K562 (cell line): Measurements from ENCODE around the gene VPS50.

ENCODE experiments used
- CHD2 ChIP-seq: IDR thresholded peaks from 2 replicates; pipeline ENCODE4 v1.6.1; 2011; ENCODE audit warnings: low read depth, low read length
- CTCF ChIP-seq, 3 experiments: IDR thresholded peaks in 2 of 3; conservative IDR thresholded peaks in 1 of 3; 2 replicates each; pipeline ENCODE4 v1.5.1; 2011 to 2012; ENCODE audit warnings: low read length in 3 of 3, mild to moderate bottlenecking in 3 of 3, control low read depth in 2 of 3, improper control_type of control experiment in 1 of 3, inconsistent platforms in 1 of 3, low read depth in 1 of 3, mixed read lengths in 1 of 3, moderate library complexity in 1 of 3; ENCODE audit not compliant: insufficient read depth in 2 of 3
- EP300 ChIP-seq: IDR thresholded peaks from 2 replicates; pipeline ENCODE4 v1.6.1; 2012; ENCODE audit warnings: low read length, improper control_type of control experiment
- ZNF780A ChIP-seq: fragments of 250-450 bp; sonication (Bioruptor Pico); IDR thresholded peaks from 2 replicates; pipeline ENCODE4 v1.5.0; 2021; ENCODE audit warnings: mild to moderate bottlenecking
- TF ChIP-seq, protein P1 (sequence below): sonication (generic); formaldehyde crosslinking; IDR thresholded peaks from 2 replicates; pipeline ENCODE4 v1.8.0; 2022; ENCODE audit warnings: mild to moderate bottlenecking, low read depth, missing genetic modification reagents

DNA sequence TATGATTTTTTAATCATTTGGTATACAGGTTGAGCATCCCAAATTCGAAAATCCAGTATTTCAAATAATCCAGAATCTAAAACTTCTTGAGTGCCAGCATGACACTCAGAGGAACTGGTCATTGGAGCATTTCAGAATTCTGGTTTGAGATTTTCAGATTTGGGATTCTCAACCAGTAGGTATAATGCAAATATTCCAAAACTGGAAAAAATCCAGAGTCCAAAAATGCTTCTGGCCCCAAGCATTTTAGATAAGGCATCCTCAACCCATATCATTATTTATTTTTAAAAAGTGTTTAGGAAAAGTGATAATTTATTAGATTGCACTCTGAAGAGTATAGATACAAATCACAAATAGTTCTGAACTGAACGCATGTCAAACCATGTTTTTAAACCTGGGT, 120.7 kb downstream of the VPS50 start:
- TF ChIP-seq, protein P1, sequence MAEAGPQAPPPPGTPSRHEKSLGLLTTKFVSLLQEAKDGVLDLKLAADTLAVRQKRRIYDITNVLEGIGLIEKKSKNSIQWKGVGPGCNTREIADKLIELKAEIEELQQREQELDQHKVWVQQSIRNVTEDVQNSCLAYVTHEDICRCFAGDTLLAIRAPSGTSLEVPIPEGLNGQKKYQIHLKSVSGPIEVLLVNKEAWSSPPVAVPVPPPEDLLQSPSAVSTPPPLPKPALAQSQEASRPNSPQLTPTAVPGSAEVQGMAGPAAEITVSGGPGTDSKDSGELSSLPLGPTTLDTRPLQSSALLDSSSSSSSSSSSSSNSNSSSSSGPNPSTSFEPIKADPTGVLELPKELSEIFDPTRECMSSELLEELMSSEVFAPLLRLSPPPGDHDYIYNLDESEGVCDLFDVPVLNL (CRISPR knock-in tag), result no peak
- TF ChIP-seq CHD2 (no peak), CTCF (IDR thresholded peaks at IDR 0.05 in 2 of 3, conservative IDR thresholded peaks at IDR 0.05 in 1 of 3; ENCODE audit: insufficient read depth in 2 of 3, low read depth in 1 of 3, low read length in 3 of 3) (no peak), EP300 (no peak), ZNF780A (no peak)
